SK-N-SH (cell line): ENCODE results near the gene SNRNP200. TPM values are rescaled to one million over a fixed set of nuclear protein-coding genes. Genes with fewer than 3 reads are reported as not detected.
A peak's percentile ranks its signal among the peaks of the same experiment; 100 is the strongest.

ENCODE experiments used
- CTCF ChIA-PET: fragments of 300-600, 350-600 bp; formaldehyde crosslinking; extraction: SDS; loops from one replicate; lab custom pipeline; 2021; lab: Yijun Ruan, JAX
- POLR2A ChIA-PET: fragments of 350-600 bp; sonication (Branson Sonifier 250); formaldehyde crosslinking; extraction: SDS; loops from one replicate; lab custom pipeline; 2020; ENCODE audit warnings: antibody characterized with exemption, inconsistent platforms; lab: Yijun Ruan, JAX
- DNase-seq: peaks from one replicate; pipeline ENCODE4 v3.0.0; 2012
- H2AFZ ChIP-seq: fragments of 200-600 bp; sonication (generic); 2 replicates; pipeline ENCODE4 v1.8.1; 2016; ENCODE audit warnings: antibody characterized with exemption, mild to moderate bottlenecking, low read depth
- H3F3A ChIP-seq: fragments of 200-600 bp; sonication (generic); replicated peaks from 2 replicates; pipeline ENCODE3; 2016; ENCODE audit warnings: antibody characterized with exemption, mild to moderate bottlenecking; ENCODE audit not compliant: insufficient read depth
- H3K27ac ChIP-seq, 2 experiments: fragments of 200-500 bp in 1 of 2; fragments of 200-600 bp in 1 of 2; sonication (Bioruptor generic) in 1 of 2; sonication (generic), shearing (Covaris generic) in 1 of 2; 2 replicates each; pipeline versions ENCODE4 v1.5.1 to v1.6.1; 2014 to 2016; ENCODE audit warnings: low read depth in 2 of 2, inconsistent platforms in 1 of 2, low read length in 1 of 2, mild to moderate bottlenecking in 1 of 2, mixed read lengths in 1 of 2
- H3K27me3 ChIP-seq: fragments of 200-600 bp; sonication (generic), shearing (Covaris generic); 2 replicates; pipeline ENCODE4 v1.6.1; 2016; ENCODE audit warnings: mixed run types; ENCODE audit not compliant: insufficient read depth
- H3K36me3 ChIP-seq, 2 experiments: fragments of 200-500 bp in 1 of 2; fragments of 200-600 bp in 1 of 2; sonication (Bioruptor generic) in 1 of 2; sonication (generic) in 1 of 2; replicated peaks in 1 of 2; 2 replicates each; pipeline versions ENCODE3 to v1.5.1; 2014 to 2016; ENCODE audit warnings: low read length in 1 of 2, mild to moderate bottlenecking in 1 of 2; ENCODE audit not compliant: insufficient read depth in 2 of 2, control insufficient read depth in 1 of 2
- H3K4me1 ChIP-seq, 2 experiments: fragments of 200-500 bp in 1 of 2; fragments of 200-600 bp in 1 of 2; sonication (Bioruptor generic) in 1 of 2; sonication (generic), shearing (Covaris generic) in 1 of 2; 2 replicates each; pipeline versions ENCODE4 v1.5.1 to v1.6.1; 2014 to 2016; ENCODE audit warnings: low read depth in 1 of 2, low read length in 1 of 2, mixed run types in 1 of 2; ENCODE audit not compliant: insufficient read depth in 2 of 2, control insufficient read depth in 1 of 2
- H3K4me2 ChIP-seq: fragments of 200-600 bp; sonication (generic), shearing (Covaris generic); 2 replicates; pipeline ENCODE4 v1.6.1; 2017; ENCODE audit warnings: mixed run types
- H3K4me3 ChIP-seq, 2 experiments: fragments of 200-500 bp in 1 of 2; fragments of 200-600 bp in 1 of 2; sonication (Bioruptor generic) in 1 of 2; sonication (generic), shearing (Covaris generic) in 1 of 2; 2 replicates each; pipeline versions ENCODE4 v1.5.1 to v1.8.1; 2014 to 2016; ENCODE audit warnings: low read depth in 2 of 2, inconsistent platforms in 1 of 2, low read length in 1 of 2, mild to moderate bottlenecking in 1 of 2, mixed read lengths in 1 of 2, moderate library complexity in 1 of 2
- H3K79me2 ChIP-seq: fragments of 200-600 bp; sonication (generic); 2 replicates; pipeline ENCODE4 v1.8.1; 2017; ENCODE audit warnings: mild to moderate bottlenecking; ENCODE audit not compliant: insufficient read depth
- H3K9ac ChIP-seq: fragments of 200-600 bp; sonication (generic); 2 replicates; pipeline ENCODE4 v1.6.1; 2017; ENCODE audit warnings: mixed run types
- H3K9me2 ChIP-seq: fragments of 200-600 bp; sonication (generic); 2 replicates; pipeline ENCODE4 v1.6.1; 2017; ENCODE audit warnings: mixed run types
- H3K9me3 ChIP-seq: fragments of 200-600 bp; sonication (generic); 2 replicates; pipeline ENCODE4 v1.6.1; 2017; ENCODE audit warnings: mixed run types, mild to moderate bottlenecking, moderate library complexity
- H4K20me1 ChIP-seq: fragments of 200-600 bp; sonication (generic); 2 replicates; pipeline ENCODE4 v1.6.1; 2017; ENCODE audit warnings: mild to moderate bottlenecking, mixed run types; ENCODE audit not compliant: insufficient read depth
- EZH2phosphoT487 ChIP-seq: fragments of 200-600 bp; sonication (generic); IDR thresholded peaks from 2 replicates; pipeline ENCODE4 v1.6.1; 2017; ENCODE audit warnings: low read depth, mixed run types, mild to moderate bottlenecking, antibody characterized with exemption, moderate library complexity, borderline replicate concordance
- FOSL2 ChIP-seq: IDR thresholded peaks from 2 replicates; pipeline ENCODE4 v1.4.0; 2012; ENCODE audit warnings: low read depth, mild to moderate bottlenecking, moderate library complexity, borderline replicate concordance
- FOXM1 ChIP-seq: IDR thresholded peaks from 2 replicates; pipeline ENCODE4 v1.4.0; 2012; ENCODE audit warnings: low read depth, mild to moderate bottlenecking
- GABPA ChIP-seq: IDR thresholded peaks from 2 replicates; pipeline ENCODE4 v1.4.0; 2012; ENCODE audit warnings: low read depth, mild to moderate bottlenecking
- RAD21 ChIP-seq: IDR thresholded peaks from 2 replicates; pipeline ENCODE4 v1.6.1; 2012; ENCODE audit warnings: mild to moderate bottlenecking, low read length
- RXRA ChIP-seq: IDR thresholded peaks from 2 replicates; pipeline ENCODE4 v1.4.0; 2012; ENCODE audit warnings: low read depth, mild to moderate bottlenecking, borderline replicate concordance
- SMC3 ChIP-seq: IDR thresholded peaks from 2 replicates; pipeline ENCODE4 v1.6.1; 2012; ENCODE audit warnings: low read depth, low read length, improper control_type of control experiment
- TAF1 ChIP-seq: IDR thresholded peaks from 2 replicates; pipeline ENCODE4 v1.6.1; 2012; ENCODE audit warnings: low read depth, mild to moderate bottlenecking, low read length, moderate library complexity, borderline replicate concordance
- USF1 ChIP-seq: IDR thresholded peaks from 2 replicates; pipeline ENCODE4 v1.4.0; 2012; ENCODE audit warnings: low read depth, borderline replicate concordance
- YY1 ChIP-seq: IDR thresholded peaks from 2 replicates; pipeline ENCODE4 v1.4.0; 2012; ENCODE audit warnings: low read depth, mild to moderate bottlenecking
- ZBTB33 ChIP-seq: IDR thresholded peaks from 2 replicates; pipeline ENCODE4 v1.4.0; 2012; ENCODE audit warnings: low read depth, borderline replicate concordance
- WGBS: methylation state at CpG from one replicate; pipeline ENCODE4 v1.1.6; 2017; ENCODE audit warnings: low lambda C conversion rate; 5-methylcytosine and 5-hydroxymethylcytosine counted together
- polyA plus RNA-seq, 3 experiments: library from polyadenylated mRNA; depleted of rRNA; stranded (reverse); fragments of >200 nt; gene quantifications; 2 replicates each; pipeline ENCODE4 v1.2.3, GENCODE V29; 2012

SNRNP200 gene
- polyA plus RNA-seq, 1 of the 3 experiments (the other 2 are of a cell fraction) = 165 TPM

GRCh38 chr2:96276787-96277499 lies 28.4 kb downstream of the SNRNP200 start:
- no peaks in the 10 kb centered on the region for H3K27me3 ChIP-seq
- peaks cover 53 to 65% of the 10 kb centered on the region in 2 experiments for H3K36me3 ChIP-seq
- H4K20me1 ChIP-seq = no peaks in the 10 kb centered on the region
- H3K27ac ChIP-seq = no peak overlapping the region
- no peaks in the 10 kb centered on the region for H3K9me2 ChIP-seq
- DNase-seq = no peak
- 95% methylated on average over 17 of the region's 21 CpGs for WGBS
- no peak overlapping the region for H3K9ac ChIP-seq
- no peak for TF ChIP-seq RAD21
- TF ChIP-seq SMC3 = no peak
- TF ChIP-seq EZH2phosphoT487 = no peak
- no peak for TF ChIP-seq ZBTB33
- TF ChIP-seq FOXM1 = no peak
- TF ChIP-seq USF1 = no peak
- TF ChIP-seq YY1 = no peak
- CTCF ChIA-PET = interaction anchor here (0.7 to 1.9 kb wide), 4 partner anchors 159 to 284 kb away, joined by 3 to 5 read pairs (median 4); no protein-coding TSS in a partner anchor
- H3K4me3 ChIP-seq = no peak overlapping the region
- H2AFZ ChIP-seq = no peak overlapping the region
- POLR2A ChIA-PET = interaction anchor here (1.2 kb wide), 1 partner anchor 12 kb away, joined by 3 read pairs; no protein-coding TSS in a partner anchor
- H3K9me3 ChIP-seq = no peaks in the 10 kb centered on the region
- H3K4me2 ChIP-seq = no peak overlapping the region
- H3K4me1 ChIP-seq = no peaks in the 10 kb centered on the region
- peaks cover 32% of the 10 kb centered on the region for H3F3A ChIP-seq
- peaks cover 5% of the 10 kb centered on the region; the same call in 1 of the 2 replicates for H3K79me2 ChIP-seq

- Histone ChIP-seq H2AFZ (no peak overlapping the region), H3K4me1 (no peaks in the 10 kb centered on the region), H3K27me3 (no peaks in the 10 kb centered on the region), H3K4me3 (no peak overlapping the region), H4K20me1 (no peaks in the 10 kb centered on the region), H3F3A (peaks cover 47% of the 10 kb centered on the region), H3K9ac (no peak overlapping the region), H3K9me2 (no peaks in the 10 kb centered on the region), H3K9me3 (no peaks in the 10 kb centered on the region), H3K79me2 (peaks cover 10% of the 10 kb centered on the region; the same call in 1 of the 2 replicates), H3K36me3 (peaks cover 49 to 69% of the 10 kb centered on the region in 2 experiments), H3K27ac (peak overlapping the region in 1 of 2 experiments; percentile 28; a peak in 2 of 4 replicates), H3K4me2 (no peak overlapping the region)
- CTCF ChIA-PET = interaction anchor here (1.6 to 1.9 kb wide), 2 partner anchors 235 to 252 kb away, joined by 5 to 6 read pairs; no protein-coding TSS in a partner anchor
- WGBS = 84% methylated on average over 5 of the region's 7 CpGs
- TF ChIP-seq RXRA (no peak), FOSL2 (no peak), GABPA (no peak), TAF1 (no peak), RAD21 (no peak)
- DNase-seq = no peak
- POLR2A ChIA-PET = no interaction called here
Observed at GRCh38 chr2:96274355-96275056, 30.8 kb downstream of the SNRNP200 start.
